ENCODE results near the gene TRIL.

The TRIL gene

GRCh38 chr7:28937103-28937502 is 21.0 kb downstream of the TRIL start:
- no peak overlapping the region for H3K4ac ChIP-seq (ENCODE audit: low read depth, low read length)
- no peaks in the 10 kb centered on the region for H3K79me1 ChIP-seq (ENCODE audit: low read length)
- no peak overlapping the region for H2BK15ac ChIP-seq (replicated peaks; ENCODE audit: low read depth)
- DNase-seq, result no peak
- no peak overlapping the region for H3K9ac ChIP-seq (ENCODE audit: low read length)
- no peak overlapping the region for H4K5ac ChIP-seq (ENCODE audit: low read length)
- H3K27ac ChIP-seq (ENCODE audit: low read depth, low read length), result no peak overlapping the region
- no peak overlapping the region for H4K8ac ChIP-seq (ENCODE audit: low read depth, low read length)
- WGBS (ENCODE audit: extremely low coverage, insufficient coverage, low lambda C conversion rate), result no CpG with 5 or more reads among the region's 6 CpGs
- no peaks in the 10 kb centered on the region for H3K27me3 ChIP-seq (ENCODE audit: insufficient read depth, low read length, poor library complexity)
- no peak overlapping the region for H3K56ac ChIP-seq (ENCODE audit: low read length)
- H2AK5ac ChIP-seq (ENCODE audit: low read length), result no peak overlapping the region
- H3K4me1 ChIP-seq (ENCODE audit: control insufficient read depth, low read depth, low read length), result peaks cover 12% of the 10 kb centered on the region
- no peak overlapping the region for H2BK5ac ChIP-seq (ENCODE audit: low read length)
- H3K4me2 ChIP-seq (ENCODE audit: low read length), result no peak overlapping the region
- H3K4me3 ChIP-seq (ENCODE audit: low read length), result no peak overlapping the region
- H3K18ac ChIP-seq (ENCODE audit: low read length), result no peak overlapping the region
- H3K36me3 ChIP-seq (ENCODE audit: control insufficient read depth, insufficient read depth, low read length), result no peaks in the 10 kb centered on the region
- no peak overlapping the region for H2BK120ac ChIP-seq (ENCODE audit: low read depth, low read length)
- H3K79me2 ChIP-seq (ENCODE audit: control insufficient read depth, insufficient read depth, low read length), result no peaks in the 10 kb centered on the region
- no peak overlapping the region for H3K23ac ChIP-seq (ENCODE audit: low read length)

- H2BK15ac ChIP-seq (replicated peaks; ENCODE audit: low read depth), result no peak overlapping the region
- WGBS (ENCODE audit: extremely low coverage, insufficient coverage, low lambda C conversion rate), result no CpG with 5 or more reads among the region's 2 CpGs
- H2BK120ac ChIP-seq (ENCODE audit: low read depth, low read length), result no peak overlapping the region
- no peak overlapping the region for H3K4ac ChIP-seq (ENCODE audit: low read depth, low read length)
- H3K4me1 ChIP-seq (ENCODE audit: control insufficient read depth, low read depth, low read length), result peaks cover 9% of the 10 kb centered on the region
- H3K27me3 ChIP-seq (ENCODE audit: insufficient read depth, low read length, poor library complexity), result no peaks in the 10 kb centered on the region
- H3K79me1 ChIP-seq (ENCODE audit: low read length), result no peaks in the 10 kb centered on the region
- H3K4me2 ChIP-seq (ENCODE audit: low read length), result no peak overlapping the region
- H3K79me2 ChIP-seq (ENCODE audit: control insufficient read depth, insufficient read depth, low read length), result no peaks in the 10 kb centered on the region
- H4K8ac ChIP-seq (ENCODE audit: low read depth, low read length), result no peak overlapping the region
- DNase-seq, result peak; percentile 68
- no peak overlapping the region for H2AK5ac ChIP-seq (ENCODE audit: low read length)
- no peak overlapping the region for H3K23ac ChIP-seq (ENCODE audit: low read length)
- no peaks in the 10 kb centered on the region for H3K36me3 ChIP-seq (ENCODE audit: control insufficient read depth, insufficient read depth, low read length)
- no peak overlapping the region for H3K18ac ChIP-seq (ENCODE audit: low read length)
- H3K9ac ChIP-seq (ENCODE audit: low read length), result no peak overlapping the region
- H3K4me3 ChIP-seq (ENCODE audit: low read length), result no peak overlapping the region
- H3K56ac ChIP-seq (ENCODE audit: low read length), result no peak overlapping the region
- no peak overlapping the region for H3K27ac ChIP-seq (ENCODE audit: low read depth, low read length)
- H2BK5ac ChIP-seq (ENCODE audit: low read length), result no peak overlapping the region
- no peak overlapping the region for H4K5ac ChIP-seq (ENCODE audit: low read length)
Measured at GRCh38 chr7:28933846-28934320, 24.2 kb downstream of the TRIL start.

GRCh38 chr7:28931565-28931964 is 26.6 kb downstream of the TRIL start:
- Histone ChIP-seq H2BK120ac (ENCODE audit: low read depth, low read length) (no peak overlapping the region), H3K27ac (ENCODE audit: low read depth, low read length) (no peak overlapping the region), H3K9ac (ENCODE audit: low read length) (no peak overlapping the region), H3K4me1 (ENCODE audit: control insufficient read depth, low read depth, low read length) (peaks cover 9% of the 10 kb centered on the region), H3K18ac (ENCODE audit: low read length) (no peak overlapping the region), H3K36me3 (ENCODE audit: control insufficient read depth, insufficient read depth, low read length) (no peaks in the 10 kb centered on the region), H3K23ac (ENCODE audit: low read length) (no peak overlapping the region), H3K4me3 (ENCODE audit: low read length) (no peak overlapping the region), H2BK5ac (ENCODE audit: low read length) (no peak overlapping the region), H4K5ac (ENCODE audit: low read length) (no peak overlapping the region), H2AK5ac (ENCODE audit: low read length) (no peak overlapping the region), H3K79me1 (ENCODE audit: low read length) (no peaks in the 10 kb centered on the region), H4K8ac (ENCODE audit: low read depth, low read length) (no peak overlapping the region), H2BK15ac (replicated peaks; ENCODE audit: low read depth) (no peak overlapping the region), H3K56ac (ENCODE audit: low read length) (no peak overlapping the region), H3K4ac (ENCODE audit: low read depth, low read length) (no peak overlapping the region), H3K27me3 (ENCODE audit: insufficient read depth, low read length, poor library complexity) (no peaks in the 10 kb centered on the region), H3K4me2 (ENCODE audit: low read length) (no peak overlapping the region), H3K79me2 (ENCODE audit: control insufficient read depth, insufficient read depth, low read length) (no peaks in the 10 kb centered on the region)
- no CpG with 5 or more reads among the region's 3 CpGs for WGBS (ENCODE audit: extremely low coverage, insufficient coverage, low lambda C conversion rate)
- DNase-seq, result no peak

GRCh38 chr7:28926871-28927597 is 31.1 kb downstream of the TRIL start:
- Histone ChIP-seq H4K5ac (ENCODE audit: low read length) (no peak overlapping the region), H3K56ac (ENCODE audit: low read length) (peak overlapping the region; percentile 85), H3K27me3 (ENCODE audit: insufficient read depth, low read length, poor library complexity) (no peaks in the 10 kb centered on the region), H3K23ac (ENCODE audit: low read length) (no peak overlapping the region), H3K79me2 (ENCODE audit: control insufficient read depth, insufficient read depth, low read length) (no peaks in the 10 kb centered on the region), H3K4me1 (ENCODE audit: control insufficient read depth, low read depth, low read length) (no peaks in the 10 kb centered on the region), H2BK15ac (replicated peaks; ENCODE audit: low read depth) (no peak overlapping the region), H3K27ac (ENCODE audit: low read depth, low read length) (no peak overlapping the region), H2BK5ac (ENCODE audit: low read length) (no peak overlapping the region), H2AK5ac (ENCODE audit: low read length) (no peak overlapping the region), H3K79me1 (ENCODE audit: low read length) (no peaks in the 10 kb centered on the region), H3K4ac (ENCODE audit: low read depth, low read length) (no peak overlapping the region), H2BK120ac (ENCODE audit: low read depth, low read length) (no peak overlapping the region), H3K4me3 (ENCODE audit: low read length) (peak overlapping the region; percentile 30), H3K18ac (ENCODE audit: low read length) (peak overlapping the region; percentile 20), H3K36me3 (ENCODE audit: control insufficient read depth, insufficient read depth, low read length) (no peaks in the 10 kb centered on the region), H3K9ac (ENCODE audit: low read length) (peak overlapping the region; percentile 58), H3K4me2 (ENCODE audit: low read length) (peak overlapping the region; percentile 56), H4K8ac (ENCODE audit: low read depth, low read length) (no peak overlapping the region)
- WGBS (ENCODE audit: extremely low coverage, insufficient coverage, low lambda C conversion rate), result no CpG with 5 or more reads among the region's 22 CpGs
- DNase-seq, result peak; percentile 87

DNA sequence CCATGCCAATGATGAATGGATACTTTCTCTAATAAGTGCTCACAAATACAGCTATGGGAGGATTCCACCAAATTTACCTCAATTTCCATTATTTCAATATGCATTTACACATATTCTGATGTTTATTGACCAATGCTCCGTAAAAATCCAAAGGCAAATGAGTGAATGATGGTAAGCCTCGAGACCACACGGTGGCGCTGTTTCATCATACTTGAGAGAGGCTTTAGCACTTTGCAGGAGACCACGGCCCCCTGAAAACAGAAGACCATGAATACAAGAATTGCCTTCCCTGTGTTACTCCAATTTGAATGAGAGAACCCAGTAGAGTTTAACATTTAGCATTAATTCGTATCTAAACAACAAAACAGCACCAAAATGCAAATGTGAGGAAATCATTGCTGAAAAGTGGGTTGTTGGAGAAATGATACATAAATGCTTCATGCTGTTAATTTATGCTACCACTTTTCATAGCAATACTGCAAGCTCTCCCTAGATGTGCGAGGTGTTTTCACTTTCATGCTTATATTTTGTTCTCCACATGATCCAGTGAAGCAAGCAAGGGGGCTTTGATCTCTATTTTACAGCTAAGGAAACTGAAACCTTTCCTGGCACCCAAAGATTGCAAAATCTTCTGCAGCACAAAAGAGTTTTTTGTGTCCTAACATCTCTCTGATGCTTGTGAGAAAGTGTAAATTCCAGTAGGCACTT is 35.4 kb downstream of the TRIL start:
- Histone ChIP-seq H3K4me1 (ENCODE audit: control insufficient read depth, low read depth, low read length) (no peaks in the 10 kb centered on the region), H2BK120ac (ENCODE audit: low read depth, low read length) (no peak overlapping the region), H4K8ac (ENCODE audit: low read depth, low read length) (no peak overlapping the region), H2BK15ac (replicated peaks; ENCODE audit: low read depth) (no peak overlapping the region), H2BK5ac (ENCODE audit: low read length) (no peak overlapping the region), H3K36me3 (ENCODE audit: control insufficient read depth, insufficient read depth, low read length) (no peaks in the 10 kb centered on the region), H3K18ac (ENCODE audit: low read length) (no peak overlapping the region), H2AK5ac (ENCODE audit: low read length) (no peak overlapping the region), H3K27me3 (ENCODE audit: insufficient read depth, low read length, poor library complexity) (no peaks in the 10 kb centered on the region), H3K4me3 (ENCODE audit: low read length) (no peak overlapping the region), H3K9ac (ENCODE audit: low read length) (no peak overlapping the region), H3K23ac (ENCODE audit: low read length) (no peak overlapping the region), H3K27ac (ENCODE audit: low read depth, low read length) (no peak overlapping the region), H3K79me2 (ENCODE audit: control insufficient read depth, insufficient read depth, low read length) (no peaks in the 10 kb centered on the region), H3K4ac (ENCODE audit: low read depth, low read length) (no peak overlapping the region), H3K4me2 (ENCODE audit: low read length) (no peak overlapping the region), H3K56ac (ENCODE audit: low read length) (no peak overlapping the region), H4K5ac (ENCODE audit: low read length) (no peak overlapping the region), H3K79me1 (ENCODE audit: low read length) (no peaks in the 10 kb centered on the region)
- no CpG with 5 or more reads among the region's 7 CpGs for WGBS (ENCODE audit: extremely low coverage, insufficient coverage, low lambda C conversion rate)
- peak; percentile 81 for DNase-seq

Data from mesendoderm (in vitro differentiated cells).